Measurements from ENCODE around the gene SYNE4.

DNA sequence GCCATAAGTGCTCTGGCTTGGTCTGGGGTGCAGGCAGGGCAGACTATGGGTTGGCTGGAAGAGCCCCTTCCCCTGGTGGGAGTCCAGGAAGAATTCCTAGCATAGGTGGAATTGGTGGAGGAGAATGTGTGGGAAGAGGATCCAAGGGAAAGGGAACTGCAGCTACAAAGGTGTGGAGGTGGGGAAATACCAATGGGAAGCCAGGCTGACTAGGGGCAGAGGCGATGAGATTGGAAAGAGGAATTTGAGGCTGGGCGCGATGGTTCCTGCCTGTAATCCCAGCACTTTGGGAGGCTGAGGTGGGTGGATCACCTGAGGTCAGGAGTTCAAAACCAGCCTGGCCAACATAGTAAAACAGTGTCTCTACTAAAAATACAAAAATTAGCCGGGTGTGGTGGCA is 18.5 kb downstream of the SYNE4 start:
- TF ChIP-seq, protein P1, sequence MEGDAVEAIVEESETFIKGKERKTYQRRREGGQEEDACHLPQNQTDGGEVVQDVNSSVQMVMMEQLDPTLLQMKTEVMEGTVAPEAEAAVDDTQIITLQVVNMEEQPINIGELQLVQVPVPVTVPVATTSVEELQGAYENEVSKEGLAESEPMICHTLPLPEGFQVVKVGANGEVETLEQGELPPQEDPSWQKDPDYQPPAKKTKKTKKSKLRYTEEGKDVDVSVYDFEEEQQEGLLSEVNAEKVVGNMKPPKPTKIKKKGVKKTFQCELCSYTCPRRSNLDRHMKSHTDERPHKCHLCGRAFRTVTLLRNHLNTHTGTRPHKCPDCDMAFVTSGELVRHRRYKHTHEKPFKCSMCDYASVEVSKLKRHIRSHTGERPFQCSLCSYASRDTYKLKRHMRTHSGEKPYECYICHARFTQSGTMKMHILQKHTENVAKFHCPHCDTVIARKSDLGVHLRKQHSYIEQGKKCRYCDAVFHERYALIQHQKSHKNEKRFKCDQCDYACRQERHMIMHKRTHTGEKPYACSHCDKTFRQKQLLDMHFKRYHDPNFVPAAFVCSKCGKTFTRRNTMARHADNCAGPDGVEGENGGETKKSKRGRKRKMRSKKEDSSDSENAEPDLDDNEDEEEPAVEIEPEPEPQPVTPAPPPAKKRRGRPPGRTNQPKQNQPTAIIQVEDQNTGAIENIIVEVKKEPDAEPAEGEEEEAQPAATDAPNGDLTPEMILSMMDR (conservative IDR thresholded peaks at IDR 0.05; ENCODE audit: low read length) = no peak
- TF ChIP-seq EZH2phosphoT487 (IDR thresholded peaks at IDR 0.05; ENCODE audit: borderline replicate concordance, low read depth, low read length) = no peak
